Umbilical cord (tissue), 2 donors: ENCODE data around the gene SLC1A3. TPM values are rescaled to one million over a fixed set of nuclear protein-coding genes. Genes with fewer than 3 reads are reported as not detected.

ENCODE experiments used
- DNase-seq: peaks from one replicate; pipeline ENCODE4 v3.0.0-alpha.2; 2015; ENCODE audit warnings: low spot score
- total RNA-seq: library from RNA; depleted of rRNA; stranded (reverse); fragments of >200 nt; gene quantifications from one replicate; pipeline ENCODE4 v1.2.3, GENCODE V29; 2014; ENCODE audit warnings: low replicate concordance; ENCODE audit not compliant: insufficient read depth

The SLC1A3 gene
- total RNA-seq, 1 donor from 2014 or later = 22.9 TPM

GRCh38 chr5:36683821-36684434, 77.5 kb downstream of the SLC1A3 start:
- DNase-seq = peak; percentile 84

- DNase-seq = no peak
These were observed 79.4 kb downstream of the SLC1A3 start for GRCh38 chr5:36685631-36686288.

DNA sequence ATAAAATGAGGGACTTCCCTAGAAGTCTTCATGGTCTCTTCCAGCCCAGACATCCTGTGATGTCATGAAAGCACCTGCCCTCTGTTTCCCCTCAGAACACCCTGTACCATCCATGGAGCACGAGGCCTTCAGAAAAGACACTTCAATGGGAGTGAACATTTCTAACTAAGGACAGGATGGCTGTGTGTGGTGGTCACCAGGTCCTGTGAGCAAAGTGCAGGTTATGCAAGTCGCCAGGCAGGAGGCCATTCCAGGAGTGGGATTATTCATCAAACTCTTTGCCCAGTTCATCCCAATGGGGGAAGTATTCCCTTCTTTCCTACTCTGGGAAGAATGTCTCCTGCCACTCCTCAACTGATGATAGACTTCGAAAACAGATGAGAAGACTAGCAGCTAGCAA, 80.5 kb downstream of the SLC1A3 start:
- DNase-seq = no peak

GRCh38 chr5:36688722-36689121, 82.3 kb downstream of the SLC1A3 start:
- no peak for DNase-seq

DNA sequence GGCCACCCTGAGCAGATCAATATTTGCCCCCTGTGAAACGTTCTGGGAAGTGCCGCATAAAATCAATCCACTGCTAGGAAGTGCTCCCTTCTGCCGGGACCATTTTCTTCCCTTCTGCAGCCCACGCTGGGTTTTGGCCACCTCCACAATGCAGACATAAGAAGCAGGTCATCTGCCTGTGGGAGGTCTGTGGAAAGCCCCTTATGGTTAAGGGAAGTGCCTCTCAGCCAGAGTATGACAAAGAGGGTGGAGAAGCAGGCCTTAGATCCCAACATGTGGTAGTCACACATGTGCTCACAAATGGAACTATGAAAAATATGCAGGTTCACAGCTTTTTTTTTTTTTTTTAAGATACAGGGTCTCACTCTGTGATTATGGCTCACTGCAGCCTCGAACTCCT, 82.8 kb downstream of the SLC1A3 start:
- peak; percentile 24 for DNase-seq

GRCh38 chr5:36690041-36690961, 83.9 kb downstream of the SLC1A3 start:
- peak; percentile 88 for DNase-seq

DNA sequence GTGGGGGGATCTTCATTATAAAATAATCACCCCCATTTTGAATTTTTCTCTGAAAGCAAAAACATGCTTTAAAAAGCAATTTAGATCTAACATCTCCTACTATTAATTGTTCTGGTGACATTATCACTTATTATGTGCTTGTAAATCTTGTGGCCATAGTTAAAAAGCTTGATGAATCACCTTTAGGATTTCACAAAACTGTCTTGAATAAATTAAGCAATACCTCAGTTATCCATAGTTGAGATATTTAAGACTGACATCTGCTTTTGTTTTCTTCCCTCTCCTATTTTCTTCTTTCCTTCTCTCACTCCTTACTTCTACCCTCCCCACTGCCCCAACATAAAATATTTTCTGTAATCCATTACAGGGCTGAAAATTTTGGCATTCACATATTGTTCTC, 84.8 kb downstream of the SLC1A3 start:
- DNase-seq = no peak

DNA sequence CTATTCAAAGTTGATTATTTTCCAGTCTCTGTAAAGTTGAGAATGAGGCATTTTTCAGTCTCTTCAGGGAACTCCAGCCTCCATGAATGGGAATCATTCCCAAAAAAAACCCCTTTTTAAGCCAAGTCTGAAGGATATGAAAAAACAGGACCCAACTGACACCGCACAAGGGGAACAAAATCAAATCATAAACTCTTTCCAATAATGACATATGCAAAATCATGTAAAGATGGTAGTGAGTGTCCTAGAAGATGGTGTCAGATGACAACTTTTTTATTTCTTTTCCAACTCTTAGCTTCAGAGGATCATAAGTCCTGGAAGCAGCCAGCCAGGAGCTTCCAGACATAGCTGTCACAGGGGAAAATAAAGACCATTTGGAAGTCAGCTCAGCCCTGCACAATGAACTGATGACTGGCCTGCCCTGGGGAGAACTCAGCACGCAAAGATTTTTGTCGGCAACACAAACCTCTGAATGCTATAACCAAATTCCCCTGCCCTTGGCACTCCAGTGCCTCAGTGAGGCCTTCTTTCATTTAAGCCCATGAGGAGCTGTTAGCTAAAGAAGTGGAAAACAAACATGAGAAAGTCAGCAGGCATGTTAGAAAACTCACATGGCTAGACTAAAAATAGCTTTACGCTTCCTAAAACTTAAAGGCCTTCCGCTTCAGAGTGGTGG, 85.4 kb downstream of the SLC1A3 start:
- DNase-seq = peak; percentile 68

DNA sequence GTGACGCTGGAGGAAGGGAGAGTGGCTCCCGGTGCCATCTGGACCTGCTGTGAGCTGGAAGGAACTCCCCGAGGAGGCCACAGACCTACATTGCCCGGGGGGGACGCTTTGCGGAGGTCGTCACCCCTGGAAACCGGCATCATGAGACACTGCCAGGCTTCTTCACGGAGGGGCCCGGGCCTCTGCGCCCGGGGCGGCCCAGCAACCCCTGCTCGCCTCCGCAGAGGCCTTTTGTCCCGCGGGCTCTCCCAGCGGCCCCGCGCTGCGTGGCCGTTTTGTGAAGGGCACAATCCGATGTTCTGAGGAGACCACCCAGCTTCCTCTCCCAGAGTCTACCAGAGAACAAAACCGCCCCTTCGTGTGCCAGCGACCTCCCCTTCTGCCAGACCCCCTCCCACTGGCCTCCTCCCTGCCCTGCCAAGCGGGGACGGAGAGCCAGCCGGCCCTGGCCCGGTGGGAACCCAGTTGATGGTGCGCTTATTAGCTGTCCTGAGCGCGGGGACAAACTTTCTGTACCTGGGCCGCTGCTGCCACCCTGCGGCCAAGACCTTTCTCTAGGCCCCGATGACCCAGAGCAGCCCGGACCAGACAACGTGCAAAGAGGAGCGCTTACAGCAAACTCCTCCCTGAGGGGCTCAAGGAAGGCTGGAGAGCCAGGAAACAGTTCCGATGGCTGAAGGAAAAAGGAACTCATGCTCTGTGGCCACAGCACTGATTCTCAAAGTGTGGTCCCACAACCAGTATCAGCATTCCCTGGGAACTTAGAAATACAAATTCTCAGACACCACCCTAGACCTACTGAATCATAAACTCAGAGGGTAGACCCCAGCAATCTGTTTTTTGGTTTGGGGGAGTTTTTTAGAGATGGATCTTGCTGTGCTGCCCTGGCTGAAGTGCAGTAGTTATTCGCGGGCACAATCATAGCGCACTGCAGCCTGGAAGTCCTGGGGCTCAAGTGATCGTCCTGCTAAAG, 86.7 kb downstream of the SLC1A3 start:
- peak; percentile 87 for DNase-seq

- no peak for DNase-seq
These were observed 87.9 kb downstream of the SLC1A3 start for GRCh38 chr5:36694351-36694750.

DNA sequence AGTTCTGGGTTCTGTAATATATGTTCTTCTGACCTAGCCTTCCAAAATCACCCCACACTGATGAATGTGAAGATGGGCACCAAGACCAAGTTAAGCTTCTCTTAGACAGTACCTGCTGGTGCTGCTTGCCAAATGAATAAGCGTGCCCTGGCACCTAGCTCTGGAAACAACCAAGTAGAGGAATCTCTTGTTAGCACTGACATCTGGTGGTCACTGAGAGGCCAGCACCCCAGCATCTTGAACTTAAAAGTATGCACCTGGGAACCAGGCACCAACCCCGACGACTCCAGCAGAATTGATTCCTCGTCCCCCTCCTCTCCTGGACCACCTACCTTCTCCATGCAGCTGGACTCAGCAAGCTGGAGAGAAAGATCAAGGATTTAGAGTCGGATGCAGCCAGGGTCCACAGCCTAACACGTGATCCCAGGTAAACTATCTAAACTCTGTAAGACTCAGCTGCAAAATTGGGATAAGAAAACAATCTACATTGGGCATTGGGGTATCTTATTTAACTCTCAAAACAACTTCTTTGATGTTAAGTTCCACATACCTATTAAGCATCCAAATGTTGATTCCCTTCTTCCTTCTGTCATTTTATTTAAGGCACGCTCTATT, 89.8 kb downstream of the SLC1A3 start:
- peak; percentile 64 for DNase-seq

DNA sequence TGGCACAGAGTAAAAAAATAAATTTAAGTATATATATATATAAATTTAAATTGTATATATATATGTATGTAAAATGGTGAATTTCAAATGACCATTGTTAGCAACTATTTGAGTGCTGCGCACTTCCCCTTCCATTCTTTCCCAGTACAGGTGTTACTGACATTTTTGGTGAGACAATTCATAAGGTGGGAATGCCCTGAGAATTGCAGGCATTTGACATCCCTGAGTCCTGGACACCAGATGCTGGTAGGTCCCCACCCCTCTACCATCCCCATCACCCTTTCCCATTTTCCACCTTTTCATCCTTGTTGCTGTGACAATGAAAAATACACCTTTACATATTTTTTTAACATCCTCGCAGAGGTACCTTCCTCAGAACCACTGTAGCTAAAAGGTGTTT, 91.6 kb downstream of the SLC1A3 start:
- no peak for DNase-seq

GRCh38 chr5:36701085-36701698, 94.8 kb downstream of the SLC1A3 start:
- peak; percentile 50 for DNase-seq

DNA sequence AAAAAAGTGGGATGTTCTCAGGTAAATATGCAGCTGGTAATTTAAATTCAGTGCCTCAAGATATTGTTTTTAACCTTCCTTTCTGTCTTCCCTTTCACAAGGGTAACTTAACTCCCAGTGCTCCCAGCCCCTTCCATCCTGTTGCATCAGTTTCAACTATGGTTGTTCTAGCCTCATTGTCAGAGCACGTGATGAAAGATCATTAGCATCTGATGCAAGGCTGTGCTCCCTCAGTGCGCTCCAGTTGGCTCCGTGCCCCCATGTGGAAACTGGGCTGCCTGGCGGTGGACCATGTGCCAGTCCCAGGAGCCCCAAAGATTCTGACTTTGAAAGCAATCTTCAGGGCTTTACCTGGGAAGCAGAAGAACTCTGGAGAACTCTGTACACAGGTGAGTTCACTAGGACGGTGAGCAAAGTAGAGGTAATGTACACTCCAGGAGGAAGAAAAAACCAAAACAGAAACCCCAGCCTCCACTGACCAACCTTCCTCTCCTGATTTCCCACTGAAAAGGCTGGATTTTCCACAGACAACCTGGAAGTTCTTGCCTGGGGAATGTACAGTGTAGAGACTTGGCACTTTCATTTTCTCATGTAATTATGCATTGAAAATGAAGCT, 96.9 kb downstream of the SLC1A3 start:
- no peak for DNase-seq

DNA sequence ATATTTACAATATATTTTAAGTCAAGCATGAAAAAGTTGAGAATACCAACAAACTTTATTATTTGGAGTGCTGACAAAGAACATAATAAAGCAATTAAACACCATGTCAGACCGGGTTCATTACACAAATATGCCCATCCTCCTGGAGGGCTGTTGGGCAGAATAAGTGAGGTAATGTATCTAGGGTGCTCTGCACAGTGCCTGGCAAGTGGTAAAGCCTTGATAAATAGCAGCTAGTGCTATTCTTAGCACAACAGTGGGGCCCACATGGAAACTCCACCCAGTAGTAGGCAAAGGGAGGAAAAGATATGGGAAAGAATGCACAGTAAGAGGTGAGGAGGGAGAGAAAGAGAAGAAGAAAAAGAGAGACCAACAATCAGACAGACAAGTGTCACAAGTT, 97.7 kb downstream of the SLC1A3 start:
- DNase-seq = peak; percentile 55

DNA sequence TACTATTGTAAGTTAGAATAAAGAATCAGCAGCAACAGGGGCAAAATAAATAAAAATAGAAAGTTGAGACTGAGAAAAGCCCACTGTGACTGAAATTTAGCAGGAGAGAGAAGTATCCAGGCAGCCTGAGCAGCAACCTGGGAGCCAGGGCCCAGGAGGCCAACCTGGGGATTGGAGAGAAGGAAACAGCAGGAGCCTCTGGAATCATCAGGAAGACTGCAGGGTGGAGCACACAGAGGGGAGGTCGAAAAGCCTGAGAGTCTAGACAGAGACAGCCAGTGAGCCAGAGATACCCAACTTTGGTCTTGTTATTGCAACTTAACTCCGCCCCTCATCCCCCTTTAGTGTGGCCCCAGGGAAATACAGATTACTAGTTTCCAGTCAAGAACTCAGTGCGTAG, 98.6 kb downstream of the SLC1A3 start:
- DNase-seq = peak; percentile 37

- DNase-seq = no peak
These were observed 100.3 kb downstream of the SLC1A3 start for GRCh38 chr5:36706662-36707061.

- DNase-seq = no peak
These were observed 102.6 kb downstream of the SLC1A3 start for GRCh38 chr5:36708996-36709395.

DNA sequence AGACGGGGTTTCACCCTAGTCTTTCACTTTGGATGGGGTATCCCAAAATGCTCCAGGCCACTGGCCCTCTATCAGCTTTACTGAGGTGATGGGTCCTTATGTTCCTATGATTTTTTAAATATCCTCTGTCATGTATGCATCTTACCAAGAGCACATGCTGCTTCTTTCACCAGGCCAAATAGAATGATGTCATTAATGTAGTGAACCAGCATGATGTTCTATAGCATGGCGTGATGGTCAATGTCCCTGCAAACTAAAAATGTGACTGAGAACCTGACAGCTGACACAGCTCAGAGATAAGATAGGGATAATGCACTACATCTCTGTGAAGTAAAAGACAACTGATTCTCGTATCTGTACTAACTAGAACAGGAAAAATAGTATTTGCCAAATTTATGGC, 103.6 kb downstream of the SLC1A3 start:
- no peak for DNase-seq
